HepG2 (cell line): ENCODE data around the gene STK17A.

ENCODE experiments used
- NR2C2 ChIP-seq: sonication (generic); formaldehyde crosslinking; IDR thresholded peaks from 2 replicates; pipeline ENCODE4 v1.4.0; 2020; ENCODE audit warnings: missing genetic modification reagents, mild to moderate bottlenecking, moderate library complexity, borderline replicate concordance
- ZNF607 ChIP-seq: sonication (generic); formaldehyde crosslinking; IDR thresholded peaks from 2 replicates; pipeline ENCODE4 v1.5.1; 2020; ENCODE audit warnings: missing genetic modification reagents, mild to moderate bottlenecking, borderline replicate concordance

GRCh38 chr7:43653891-43654504, 71.1 kb downstream of the STK17A start:
- TF ChIP-seq NR2C2, result no peak
- no peak for TF ChIP-seq ZNF607 (CRISPR knock-in tag)
